GM10248 (cell line): Measurements from ENCODE around the gene LRRK2.

Experiments
- CTCF ChIA-PET: fragments of 300-600 bp; sonication (Branson Sonifier 250); formaldehyde crosslinking; extraction: SDS; loops from one replicate; lab custom pipeline; 2021; ENCODE audit warnings: antibody characterized with exemption; lab: Yijun Ruan, JAX
- POLR2A ChIA-PET: fragments of 350-650 bp; sonication (Branson Sonifier 250); formaldehyde crosslinking; extraction: SDS; loops from one replicate; lab custom pipeline; 2020; ENCODE audit warnings: antibody characterized with exemption; lab: Yijun Ruan, JAX
- DNase-seq: peaks from one replicate; pipeline ENCODE4 v3.0.0; 2012; ENCODE audit errors: extremely low spot score
- CTCF ChIP-seq: IDR thresholded peaks from 2 replicates; pipeline ENCODE4 v1.5.1; 2012; ENCODE audit warnings: mild to moderate bottlenecking, low read depth; ENCODE audit errors: extremely low read depth, missing control alignments, control extremely low read depth

The LRRK2 gene

GRCh38 chr12:40335991-40336390 lies 111.2 kb downstream of the LRRK2 start:
- no peak for TF ChIP-seq CTCF
- CTCF ChIA-PET = interaction anchor here (0.8 to 1.3 kb wide), 3 partner anchors 17 to 586 kb away, joined by 3 read pairs; no protein-coding TSS in a partner anchor
- POLR2A ChIA-PET = no interaction called here
- no peak for DNase-seq

GRCh38 chr12:40336573-40337199 lies 111.9 kb downstream of the LRRK2 start:
- CTCF ChIA-PET = interaction anchor here (0.8 to 2.7 kb wide), 6 partner anchors 11 to 294 kb away, joined by 3 to 9 read pairs (median 3); no protein-coding TSS in a partner anchor
- POLR2A ChIA-PET = no interaction called here
- peak; percentile 30 for DNase-seq
- TF ChIP-seq CTCF = peak; percentile 34

GRCh38 chr12:40338071-40338470 lies 113.3 kb downstream of the LRRK2 start:
- DNase-seq = no peak
- POLR2A ChIA-PET = no interaction called here
- CTCF ChIA-PET = interaction anchor here (0.9 to 2.7 kb wide), 8 partner anchors 9 to 24 kb away, joined by 3 to 10 read pairs (median 3); no protein-coding TSS in a partner anchor
- no peak for TF ChIP-seq CTCF

- DNase-seq = no peak
- TF ChIP-seq CTCF = no peak
- ChIA-PET POLR2A (no interaction called here), CTCF (interaction anchor here (0.9 to 2.7 kb wide), 8 partner anchors 9 to 25 kb away, joined by 3 to 10 read pairs (median 3); no protein-coding TSS in a partner anchor)
Measured at GRCh38 chr12:40338621-40339020, 113.8 kb downstream of the LRRK2 start.

GRCh38 chr12:40342010-40342409 lies 117.2 kb downstream of the LRRK2 start:
- CTCF ChIA-PET = no interaction called here
- no peak for DNase-seq
- no peak for TF ChIP-seq CTCF
- POLR2A ChIA-PET = no interaction called here

- DNase-seq = no peak
- no peak for TF ChIP-seq CTCF
- ChIA-PET CTCF (no interaction called here), POLR2A (no interaction called here)
Measured at GRCh38 chr12:40343124-40343523, 118.3 kb downstream of the LRRK2 start.
